Hepatocyte (in vitro differentiated cells): ENCODE measurements around the gene TUT1. TPM values are rescaled to one million over a fixed set of nuclear protein-coding genes. Genes with fewer than 3 reads are reported as not detected.
"Not testable (repeated sequence)": the region's sequence is repeated elsewhere in the genome, so short reads cannot be mapped to it uniquely, and the experiment has no call there.

Experiments used
- DNase-seq: peaks from one replicate; pipeline ENCODE4 v3.0.0-alpha.2; 2016; ENCODE audit warnings: low spot score
- H2AFZ ChIP-seq: fragments of 200-600 bp; sonication (generic); 2 replicates; pipeline ENCODE4 v1.6.0; 2016; ENCODE audit warnings: antibody characterized with exemption, mild to moderate bottlenecking
- H3K27ac ChIP-seq: fragments of 200-600 bp; sonication (generic); 2 replicates; pipeline ENCODE4 v1.5.1; 2016; ENCODE audit warnings: mild to moderate bottlenecking
- H3K27me3 ChIP-seq: fragments of 200-600 bp; sonication (generic); 2 replicates; pipeline ENCODE4 v1.6.1; 2016
- H3K36me3 ChIP-seq: fragments of 200-600 bp; sonication (generic); replicated peaks from 2 replicates; pipeline ENCODE4 v1.5.1; 2016; ENCODE audit warnings: low read depth; ENCODE audit not compliant: insufficient read depth
- H3K4me1 ChIP-seq: fragments of 200-600 bp; sonication (generic); 2 replicates; pipeline ENCODE4 v1.5.1; 2016; ENCODE audit warnings: mild to moderate bottlenecking, moderate library complexity; ENCODE audit not compliant: insufficient read depth
- H3K4me2 ChIP-seq: fragments of 200-600 bp; sonication (generic); 2 replicates; pipeline ENCODE4 v1.6.0; 2016
- H3K4me3 ChIP-seq: fragments of 200-600 bp; sonication (generic); 2 replicates; pipeline ENCODE4 v1.5.1; 2016; ENCODE audit warnings: mild to moderate bottlenecking
- H3K79me2 ChIP-seq: fragments of 200-600 bp; sonication (generic); 2 replicates; pipeline ENCODE4 v1.6.0; 2017; ENCODE audit warnings: mild to moderate bottlenecking
- H3K9me2 ChIP-seq: fragments of 200-600 bp; sonication (generic); replicated peaks from 2 replicates; pipeline ENCODE4 v1.6.0; 2017; ENCODE audit warnings: mild to moderate bottlenecking; ENCODE audit not compliant: insufficient read depth
- H3K9me3 ChIP-seq: fragments of 200-600 bp; sonication (generic); 2 replicates; pipeline ENCODE4 v1.5.1; 2016; ENCODE audit warnings: low read depth, mild to moderate bottlenecking
- H4K20me1 ChIP-seq: fragments of 200-600 bp; sonication (generic); 2 replicates; pipeline ENCODE4 v1.6.0; 2016; ENCODE audit warnings: mild to moderate bottlenecking; ENCODE audit not compliant: insufficient read depth, poor library complexity, severe bottlenecking
- EZH2 ChIP-seq: fragments of 200-600 bp; sonication (generic); IDR thresholded peaks from 2 replicates; pipeline ENCODE4 v1.6.1; 2016; ENCODE audit warnings: antibody characterized with exemption, mild to moderate bottlenecking, borderline replicate concordance
- EZH2phosphoT487 ChIP-seq: fragments of 200-600 bp; sonication (generic); IDR thresholded peaks from one replicate; pipeline ENCODE4 v1.6.1; 2018; ENCODE audit warnings: antibody characterized with exemption, mild to moderate bottlenecking, low read depth, moderate library complexity; ENCODE audit not compliant: unreplicated experiment, severe bottlenecking
- WGBS: methylation state at CpG from one replicate; pipeline ENCODE4 v1.1.6; 2016; ENCODE audit warnings: low lambda C conversion rate; ENCODE audit errors: missing lambda C conversion rate; 5-methylcytosine and 5-hydroxymethylcytosine counted together
- polyA plus RNA-seq: library from polyadenylated mRNA; unstranded; fragments of >200 nt; fragmentation: Nextera tagmentation; extraction: Ambion mirVana; gene quantifications from 2 replicates; pipeline ENCODE4 v1.2.1, GENCODE V29; 2016
- total RNA-seq: library from RNA; depleted of rRNA; stranded (reverse); fragments of >200 nt; gene quantifications from 2 replicates; pipeline ENCODE4 v1.2.3, GENCODE V29; 2014
- TF ChIP-seq, protein P1 (sequence below): fragments of 200-600 bp; sonication (generic); IDR thresholded peaks from 2 replicates; pipeline ENCODE4 v1.5.1; 2016; ENCODE audit warnings: antibody characterized with exemption, mild to moderate bottlenecking; ENCODE audit not compliant: poor library complexity

The TUT1 gene
- total and polyA plus RNA-seq, 2 experiments from 2014 or later: 11.7 to 14.2 TPM

DNA sequence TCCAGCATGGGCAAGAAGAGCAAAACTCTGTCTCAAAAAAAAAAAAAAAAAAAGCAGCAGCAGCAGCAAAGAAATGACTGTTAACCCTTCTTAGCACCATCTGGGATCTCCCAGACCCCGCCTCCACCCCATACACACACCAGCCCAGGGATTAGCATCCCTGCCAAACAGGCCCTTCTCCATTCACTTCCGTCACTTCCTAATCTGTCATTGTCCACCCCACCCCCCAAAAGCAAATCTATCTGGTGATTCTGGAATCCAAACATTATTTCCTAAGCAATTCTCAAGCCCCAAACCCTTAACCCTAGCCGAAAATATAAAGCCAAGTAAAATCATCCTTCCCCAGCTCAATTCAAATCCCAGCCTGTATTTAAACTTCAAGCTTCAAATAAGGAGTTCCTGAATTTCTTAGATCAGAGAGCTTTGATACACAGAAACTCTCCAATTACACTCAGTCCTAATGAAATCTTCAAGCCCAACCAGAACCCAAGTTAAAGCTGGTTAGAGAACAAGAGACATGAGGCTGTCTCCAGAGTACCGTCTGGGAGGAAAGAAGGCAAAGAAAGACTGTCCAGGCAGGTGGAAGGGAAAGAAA is 38.7 kb downstream of the TUT1 start:
- TF ChIP-seq EZH2 (no peak), EZH2phosphoT487 (no peak)
- TF ChIP-seq, protein P1, sequence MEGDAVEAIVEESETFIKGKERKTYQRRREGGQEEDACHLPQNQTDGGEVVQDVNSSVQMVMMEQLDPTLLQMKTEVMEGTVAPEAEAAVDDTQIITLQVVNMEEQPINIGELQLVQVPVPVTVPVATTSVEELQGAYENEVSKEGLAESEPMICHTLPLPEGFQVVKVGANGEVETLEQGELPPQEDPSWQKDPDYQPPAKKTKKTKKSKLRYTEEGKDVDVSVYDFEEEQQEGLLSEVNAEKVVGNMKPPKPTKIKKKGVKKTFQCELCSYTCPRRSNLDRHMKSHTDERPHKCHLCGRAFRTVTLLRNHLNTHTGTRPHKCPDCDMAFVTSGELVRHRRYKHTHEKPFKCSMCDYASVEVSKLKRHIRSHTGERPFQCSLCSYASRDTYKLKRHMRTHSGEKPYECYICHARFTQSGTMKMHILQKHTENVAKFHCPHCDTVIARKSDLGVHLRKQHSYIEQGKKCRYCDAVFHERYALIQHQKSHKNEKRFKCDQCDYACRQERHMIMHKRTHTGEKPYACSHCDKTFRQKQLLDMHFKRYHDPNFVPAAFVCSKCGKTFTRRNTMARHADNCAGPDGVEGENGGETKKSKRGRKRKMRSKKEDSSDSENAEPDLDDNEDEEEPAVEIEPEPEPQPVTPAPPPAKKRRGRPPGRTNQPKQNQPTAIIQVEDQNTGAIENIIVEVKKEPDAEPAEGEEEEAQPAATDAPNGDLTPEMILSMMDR: no peak
- H3K9me2 ChIP-seq: no peaks in the 10 kb centered on the region
- H3K4me1 ChIP-seq: peaks cover 79% of the 10 kb centered on the region
- H2AFZ ChIP-seq: peak overlapping the region; percentile 21
- WGBS: 23% methylated on average over 4 of the region's 4 CpGs
- H3K27ac ChIP-seq: peak overlapping the region; percentile 99
- peak; percentile 50 for DNase-seq
- H3K4me2 ChIP-seq: peak overlapping the region; percentile 71
- no peaks in the 10 kb centered on the region for H3K36me3 ChIP-seq
- no peak overlapping the region for H3K4me3 ChIP-seq
- no peaks in the 10 kb centered on the region for H3K27me3 ChIP-seq
- H3K9me3 ChIP-seq: no peaks in the 10 kb centered on the region
- H3K79me2 ChIP-seq: peaks cover 2% of the 10 kb centered on the region
- no peaks in the 10 kb centered on the region for H4K20me1 ChIP-seq

DNA sequence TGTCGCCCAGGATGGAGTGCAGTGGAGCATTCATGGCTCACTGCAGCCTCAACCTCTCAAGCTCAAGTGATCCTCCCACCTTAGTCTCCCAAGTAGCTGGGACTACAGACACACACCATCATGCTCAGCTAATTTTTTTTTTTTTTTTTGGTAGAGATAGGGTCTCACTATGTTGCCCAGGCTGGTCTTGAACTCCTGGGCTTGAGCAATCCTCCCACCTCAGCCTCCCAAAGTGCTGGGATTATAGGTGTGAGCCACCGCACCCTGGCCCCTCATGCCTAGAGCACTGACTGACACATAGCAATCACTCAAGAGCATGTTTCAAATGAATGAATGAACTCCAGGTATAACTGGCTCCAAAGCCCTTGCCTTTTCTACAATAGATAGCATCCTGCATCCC is 40.8 kb downstream of the TUT1 start:
- WGBS: 100% methylated on average over 2 of the region's 2 CpGs

DNA sequence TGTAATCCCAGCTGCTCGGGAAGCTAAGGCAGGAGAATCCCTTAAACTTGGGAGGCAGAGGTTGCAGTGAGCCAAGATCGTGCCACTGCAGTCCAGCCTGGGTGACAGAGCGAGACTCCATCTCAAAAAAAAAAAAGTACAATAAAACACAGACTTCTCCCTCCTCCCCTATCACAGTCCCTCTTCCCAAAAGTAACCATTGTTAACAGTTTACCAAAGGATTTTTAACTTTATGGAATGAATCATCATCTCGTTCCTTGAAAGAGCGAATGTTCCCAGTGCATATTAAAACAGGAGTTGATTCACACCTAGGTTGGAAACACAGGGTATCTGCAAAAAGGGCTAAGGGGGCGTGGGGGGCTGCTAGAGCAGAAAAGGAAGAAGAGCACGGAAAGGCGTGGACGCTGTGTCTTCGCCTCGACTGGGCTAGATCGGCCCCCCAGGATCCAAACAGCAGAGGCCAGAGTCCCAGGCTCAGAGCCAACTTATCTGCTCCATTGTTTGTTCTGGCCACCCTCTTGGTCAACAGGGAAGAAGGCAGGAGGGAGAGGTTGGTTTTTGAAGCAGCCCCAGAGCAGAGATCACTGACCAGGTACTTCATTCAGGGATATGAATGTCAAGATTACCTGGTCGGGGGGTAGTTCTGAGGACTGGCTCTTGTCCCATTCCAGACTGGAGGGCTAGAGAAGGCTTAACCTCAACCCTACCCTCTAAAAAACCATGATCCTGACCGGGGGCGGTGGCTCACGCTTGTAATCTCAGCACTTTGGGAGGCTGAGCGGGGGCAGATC is 42.6 kb downstream of the TUT1 start:
- no peaks in the 10 kb centered on the region for H3K9me3 ChIP-seq
- peak; percentile 61 for DNase-seq
- H3K27me3 ChIP-seq: no peaks in the 10 kb centered on the region
- H3K36me3 ChIP-seq: no peaks in the 10 kb centered on the region
- H3K4me1 ChIP-seq: peaks cover 60% of the 10 kb centered on the region
- H4K20me1 ChIP-seq: peaks cover 14% of the 10 kb centered on the region
- WGBS: 68% methylated on average over 17 of the region's 17 CpGs
- H3K4me3 ChIP-seq: no peak overlapping the region
- no peak overlapping the region for H2AFZ ChIP-seq
- H3K4me2 ChIP-seq: peak overlapping the region; percentile 95
- H3K79me2 ChIP-seq: peaks cover 28% of the 10 kb centered on the region
- TF ChIP-seq EZH2 (no peak), EZH2phosphoT487 (no peak)
- TF ChIP-seq, protein P1: no peak
- peak overlapping the region; percentile 99 for H3K27ac ChIP-seq
- H3K9me2 ChIP-seq: no peaks in the 10 kb centered on the region

More for the DNA sequence above, 40.8 kb downstream of the TUT1 start:
- peak overlapping the region; percentile 99 for H3K27ac ChIP-seq
- H3K4me1 ChIP-seq: peaks cover 65% of the 10 kb centered on the region
- not testable (repeated sequence) for H2AFZ ChIP-seq, H3K9me3 ChIP-seq, H3K4me2 ChIP-seq, H4K20me1 ChIP-seq, DNase-seq, H3K4me3 ChIP-seq, H3K9me2 ChIP-seq, H3K36me3 ChIP-seq, H3K27me3 ChIP-seq
- H3K79me2 ChIP-seq: peaks cover 11% of the 10 kb centered on the region

DNA sequence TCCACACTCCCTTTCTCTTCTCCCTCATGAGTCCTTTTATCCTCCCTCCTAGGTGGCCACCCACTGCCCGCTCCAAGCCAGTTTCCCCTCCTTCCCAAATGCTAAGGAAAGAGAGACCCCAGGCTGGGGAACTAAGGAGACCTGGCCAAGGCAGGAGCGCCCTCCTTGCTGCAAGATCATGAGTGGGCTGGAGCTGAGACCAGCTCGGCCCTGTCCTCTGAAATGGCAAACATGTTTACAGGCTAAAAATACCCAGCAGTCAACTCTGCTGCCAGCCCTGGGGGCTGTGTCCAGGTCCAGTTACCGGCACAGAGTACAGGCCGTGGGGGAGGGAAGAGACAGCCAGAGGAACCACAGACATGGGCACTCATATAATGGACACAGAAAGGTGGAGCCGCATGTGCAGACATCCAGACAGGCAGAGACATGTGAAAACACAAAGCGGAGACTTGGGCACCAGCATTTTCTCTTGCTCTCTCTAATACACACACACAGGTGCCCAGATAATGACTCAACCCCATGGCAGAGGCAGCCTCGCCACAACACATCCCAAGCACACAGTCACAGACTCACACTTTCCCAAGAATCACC is 43.5 kb downstream of the TUT1 start:
- H4K20me1 ChIP-seq: peaks cover 24% of the 10 kb centered on the region
- peak overlapping the region; percentile 99 for H3K27ac ChIP-seq
- no peaks in the 10 kb centered on the region for H3K9me3 ChIP-seq
- WGBS: 46% methylated on average over 8 of the region's 8 CpGs
- H3K27me3 ChIP-seq: no peaks in the 10 kb centered on the region
- DNase-seq: peak; percentile 53
- H3K4me1 ChIP-seq: peaks cover 61% of the 10 kb centered on the region
- H3K4me3 ChIP-seq: peak overlapping the region; percentile 96
- H3K79me2 ChIP-seq: peaks cover 38% of the 10 kb centered on the region
- no peaks in the 10 kb centered on the region for H3K36me3 ChIP-seq
- TF ChIP-seq, protein P1: no peak
- TF ChIP-seq EZH2 (no peak), EZH2phosphoT487 (no peak)
- no peak overlapping the region for H2AFZ ChIP-seq
- H3K9me2 ChIP-seq: no peaks in the 10 kb centered on the region
- peak overlapping the region; percentile 95 for H3K4me2 ChIP-seq
